IMR-90 (cell line): ENCODE data around the gene ZNF660. TPM values are rescaled to one million over a fixed set of nuclear protein-coding genes. Genes with fewer than 3 reads are reported as not detected.

Experiments used
- ATAC-seq: fragments of 200-7000 bp; cut with Tn5 transposase; 2 replicates; pipeline ENCODE4 v1.9.1; 2020; ENCODE audit warnings: low read depth, mild to moderate bottlenecking, moderate library complexity
- BruUV-seq: library from RNA; stranded (reverse); fragments of 400-500 nt; replicated peaks from 2 replicates; lab custom pipeline; 2021; lab: Mats Ljungman, UMichigan
- CTCF ChIA-PET: fragments of 300-600 bp; formaldehyde crosslinking; extraction: SDS; loops from one replicate; lab custom pipeline; 2021; ENCODE audit warnings: antibody characterized with exemption; lab: Yijun Ruan, JAX
- POLR2A ChIA-PET: fragments of 300-600 bp; sonication (Branson Sonifier 250); formaldehyde crosslinking; loops from one replicate; lab custom pipeline; 2022; ENCODE audit warnings: antibody characterized with exemption; ENCODE audit not compliant: unreplicated experiment; lab: Charles Lee
- DNase-seq: peaks from one replicate; pipeline ENCODE4 v3.0.0; 2013
- H2AFZ ChIP-seq: replicated peaks from 2 replicates; pipeline ENCODE3; 2013; ENCODE audit warnings: low read length, mild to moderate bottlenecking; ENCODE audit not compliant: poor library complexity
- H2AK5ac ChIP-seq: 2 replicates; pipeline ENCODE4 v1.6.1; 2013; ENCODE audit warnings: low read depth, low read length, inconsistent platforms
- H2AK9ac ChIP-seq: replicated peaks from 2 replicates; pipeline ENCODE3; 2013; ENCODE audit warnings: mild to moderate bottlenecking, low read depth, low read length, moderate library complexity; ENCODE audit not compliant: poor library complexity
- H2BK120ac ChIP-seq: 2 replicates; pipeline ENCODE4 v1.6.1; 2013; ENCODE audit warnings: low read depth, low read length, inconsistent platforms
- H2BK15ac ChIP-seq: 3 replicates; pipeline ENCODE4 v1.6.1; 2013; ENCODE audit warnings: low read depth, low read length, inconsistent platforms
- H2BK20ac ChIP-seq: 2 replicates; pipeline ENCODE4 v1.6.1; 2013; ENCODE audit warnings: low read depth, mild to moderate bottlenecking, inconsistent platforms, low read length, moderate library complexity
- H2BK5ac ChIP-seq: 2 replicates; pipeline ENCODE4 v1.6.1; 2013; ENCODE audit warnings: mild to moderate bottlenecking, low read depth, low read length, inconsistent platforms; ENCODE audit not compliant: poor library complexity, severe bottlenecking
- H3K14ac ChIP-seq: replicated peaks from 2 replicates; pipeline ENCODE4 v1.6.1; 2013; ENCODE audit warnings: low read depth, low read length, inconsistent platforms
- H3K18ac ChIP-seq: 2 replicates; pipeline ENCODE4 v1.6.1; 2013; ENCODE audit warnings: low read depth, low read length, control low read depth
- H3K23ac ChIP-seq: 2 replicates; pipeline ENCODE4 v1.6.1; 2013; ENCODE audit warnings: low read depth, low read length, inconsistent platforms
- H3K27ac ChIP-seq: 2 replicates; pipeline ENCODE4 v1.5.1; 2013; ENCODE audit warnings: mild to moderate bottlenecking, control low read depth, low read length; ENCODE audit not compliant: insufficient read depth
- H3K27me3 ChIP-seq: 2 replicates; pipeline ENCODE4 v1.6.1; 2013; ENCODE audit warnings: low read length; ENCODE audit not compliant: control insufficient read depth, insufficient read depth
- H3K36me3 ChIP-seq: 2 replicates; pipeline ENCODE4 v1.6.1; 2013; ENCODE audit warnings: low read length, mixed read lengths; ENCODE audit not compliant: control insufficient read depth, insufficient read depth
- H3K4ac ChIP-seq: 2 replicates; pipeline ENCODE4 v1.6.1; 2013; ENCODE audit warnings: low read depth, low read length, inconsistent platforms
- H3K4me1 ChIP-seq: 2 replicates; pipeline ENCODE4 v1.6.1; 2013; ENCODE audit warnings: low read length, mixed read lengths; ENCODE audit not compliant: control insufficient read depth, insufficient read depth
- H3K4me2 ChIP-seq: 2 replicates; pipeline ENCODE4 v1.6.1; 2013; ENCODE audit warnings: low read depth, mild to moderate bottlenecking, control low read depth, low read length, moderate library complexity
- H3K4me3 ChIP-seq: 2 replicates; pipeline ENCODE4 v1.5.1; 2013; ENCODE audit warnings: low read depth, mild to moderate bottlenecking, control low read depth, low read length, moderate library complexity; ENCODE audit not compliant: insufficient read depth
- H3K56ac ChIP-seq: 2 replicates; pipeline ENCODE4 v1.6.1; 2013; ENCODE audit warnings: low read length, inconsistent platforms; ENCODE audit not compliant: insufficient read depth; ENCODE audit errors: extremely low read depth
- H3K79me1 ChIP-seq, 2 experiments: 2 replicates each; pipeline ENCODE4 v1.6.1; 2013; ENCODE audit warnings: low read length in 2 of 2, inconsistent platforms in 1 of 2, low read depth in 1 of 2
- H3K9ac ChIP-seq: 2 replicates; pipeline ENCODE4 v1.6.1; 2013; ENCODE audit warnings: low read depth, low read length, control low read depth
- H3K9me1 ChIP-seq: 2 replicates; pipeline ENCODE4 v1.6.1; 2013; ENCODE audit warnings: low read length, inconsistent platforms; ENCODE audit not compliant: insufficient read depth
- H3K9me3 ChIP-seq: 2 replicates; pipeline ENCODE4 v1.6.1; 2013; ENCODE audit warnings: low read length; ENCODE audit not compliant: control insufficient read depth, insufficient read depth
- H4K20me1 ChIP-seq: 2 replicates; pipeline ENCODE4 v1.6.1; 2013; ENCODE audit warnings: low read length, inconsistent platforms; ENCODE audit not compliant: insufficient read depth
- H4K5ac ChIP-seq: 2 replicates; pipeline ENCODE4 v1.6.1; 2013; ENCODE audit warnings: mild to moderate bottlenecking, low read depth, low read length, control low read depth
- H4K8ac ChIP-seq, 2 experiments: 2 replicates each; pipeline ENCODE4 v1.6.1; 2013; ENCODE audit warnings: low read depth in 2 of 2, low read length in 2 of 2, control low read depth in 1 of 2, inconsistent platforms in 1 of 2
- H4K91ac ChIP-seq: 2 replicates; pipeline ENCODE4 v1.6.1; 2013; ENCODE audit warnings: low read depth, low read length, inconsistent platforms; ENCODE audit not compliant: insufficient read depth
- CTCF ChIP-seq: conservative IDR thresholded peaks from 2 replicates; pipeline ENCODE4 v1.5.1; 2012; ENCODE audit warnings: mild to moderate bottlenecking, low read depth, low read length, improper control_type of control experiment
- MAFK ChIP-seq: IDR thresholded peaks from 2 replicates; pipeline ENCODE4 v1.6.1; 2012; ENCODE audit warnings: low read depth, low read length, improper control_type of control experiment
- MAZ ChIP-seq: IDR thresholded peaks from 2 replicates; pipeline ENCODE4 v1.6.1; 2012; ENCODE audit warnings: low read depth, mild to moderate bottlenecking, low read length, improper control_type of control experiment, moderate library complexity, borderline replicate concordance
- RAD21 ChIP-seq: IDR thresholded peaks from 2 replicates; pipeline ENCODE4 v1.6.1; 2012; ENCODE audit warnings: low read length, improper control_type of control experiment
- whole genome bisulfite sequencing, 2 experiments: methylation state at CpG; one replicate each; pipeline versions ENCODE4 v1.1.5 to v1.1.7; 2013; ENCODE audit warnings: missing lambda C conversion rate in 2 of 2; ENCODE audit not compliant: insufficient read length in 1 of 2; ENCODE audit errors: extremely low coverage in 2 of 2; 5-methylcytosine and 5-hydroxymethylcytosine counted together
- dilution Hi-C: fragments of 300-500 bp; cut with HindIII; formaldehyde crosslinking; loops from one replicate; pipeline ENCODE4 v1.14.3; 2018; ENCODE audit warnings: low sequenced_read_pairs; ENCODE audit not compliant: unreplicated experiment
- in situ Hi-C: fragments of 300-500 bp; cut with MboI; formaldehyde crosslinking; loops from 3 replicates; pipeline ENCODE4 v1.14.3; 2019; ENCODE audit warnings: low sequenced_read_pairs, inconsistent platforms, mixed read lengths
- intact Hi-C: fragments of 100-400 bp; cut with micrococcal nuclease; formaldehyde crosslinking; loops from 2 replicates; pipeline ENCODE4 v1.10.0; 2022
- polyA plus RNA-seq, 3 experiments: library from polyadenylated mRNA; depleted of rRNA; stranded (reverse); fragments of >200 nt; gene quantifications; 2 replicates each; pipeline ENCODE4 v1.2.3, GENCODE V29; 2012; ENCODE audit warnings: low replicate concordance in 1 of 3
- total RNA-seq: library from RNA; depleted of rRNA; stranded (reverse); fragments of >200 nt; gene quantifications from 2 replicates; pipeline ENCODE4 v1.2.3, GENCODE V29; 2012

ZNF660 gene
- total and polyA plus RNA-seq, 2 of the 4 experiments (the other 2 are of a cell fraction) = 0.70 to 1.3 TPM

- Histone ChIP-seq H3K9ac (no peak overlapping the region), H2AK5ac (no peak overlapping the region), H4K91ac (no peak overlapping the region), H2AK9ac (no peak overlapping the region), H3K9me1 (no peaks in the 10 kb centered on the region), H3K9me3 (peaks cover 14% of the 10 kb centered on the region), H2BK120ac (no peak overlapping the region), H2BK5ac (no peak overlapping the region), H3K4ac (no peak overlapping the region), H3K56ac (no peak overlapping the region), H3K4me3 (no peak overlapping the region), H2BK20ac (no peak overlapping the region), H3K4me2 (no peak overlapping the region), H3K27me3 (no peaks in the 10 kb centered on the region), H3K79me1 (no peaks in the 10 kb centered on the region; a peak in 1 of 4 replicates), H3K27ac (no peak overlapping the region), H3K36me3 (peaks cover 29% of the 10 kb centered on the region), H2BK15ac (no peak overlapping the region), H3K23ac (no peak overlapping the region), H3K18ac (no peak overlapping the region), H3K14ac (no peak overlapping the region), H4K5ac (no peak overlapping the region), H3K4me1 (peaks cover 2% of the 10 kb centered on the region; the same call in 1 of the 2 replicates), H4K8ac (no peak overlapping the region), H4K20me1 (no peaks in the 10 kb centered on the region), H2AFZ (no peak overlapping the region)
- WGBS, 2 experiments = no CpG with 5 or more reads among the region's 1 CpG
- dilution Hi-C loops (no loop called here), in situ Hi-C loops (no loop called here), intact Hi-C loops (no loop called here)
- ATAC-seq (peak; percentile 83), DNase-seq (peak; percentile 84)
- ChIA-PET CTCF (no interaction called here), POLR2A (no interaction called here)
- TF ChIP-seq RAD21 (no peak), MAZ (no peak), MAFK (no peak), CTCF (no peak)
- BruUV-seq = no TSS peak
Observed at GRCh38 chr3:44568561-44568960, 16.2 kb upstream of the ZNF660 start.
